PC-3 (cell line): ENCODE results near the gene CSNK1E. TPM values are rescaled to one million over a fixed set of nuclear protein-coding genes. Genes with fewer than 3 reads are reported as not detected.

Experiments
- ATAC-seq: fragments of 200-7000 bp; cut with Tn5 transposase; 2 replicates; pipeline ENCODE4 v1.9.1; 2020; ENCODE audit warnings: mild to moderate bottlenecking, moderate library complexity
- BruUV-seq: library from RNA; stranded (reverse); fragments of 400-500 nt; replicated peaks from 2 replicates; lab custom pipeline; 2021; lab: Mats Ljungman, UMichigan
- CTCF ChIA-PET: fragments of 300-600 bp; sonication (Branson Sonifier 250); formaldehyde crosslinking; loops from one replicate; lab custom pipeline; 2022; ENCODE audit warnings: antibody characterized with exemption; lab: Charles Lee
- POLR2A ChIA-PET: fragments of 300-600 bp; sonication (Branson Sonifier 250); formaldehyde crosslinking; loops from one replicate; lab custom pipeline; 2022; ENCODE audit warnings: antibody characterized with exemption; ENCODE audit not compliant: unreplicated experiment; lab: Charles Lee
- DNase-seq: peaks from one replicate; pipeline ENCODE4 v3.0.0-alpha.2; 2015
- H2AFZ ChIP-seq: fragments of 300-600 bp; sonication (generic); 2 replicates; pipeline ENCODE4 v1.6.0; 2016; ENCODE audit warnings: antibody characterized with exemption, low read length
- H3F3A ChIP-seq: fragments of 300-600 bp; sonication (generic); one replicate; pipeline ENCODE4 v1.6.0; 2017; ENCODE audit warnings: antibody characterized with exemption, low read length, control low read depth, mild to moderate bottlenecking; ENCODE audit not compliant: unreplicated experiment
- H3K27ac ChIP-seq: fragments of 300-600 bp; sonication (generic); 2 replicates; pipeline ENCODE4 v1.5.1; 2016; ENCODE audit warnings: mild to moderate bottlenecking, low read length
- H3K27me3 ChIP-seq: fragments of 300-600 bp; sonication (generic); 2 replicates; pipeline ENCODE4 v1.6.1; 2016; ENCODE audit warnings: low read length, mixed read lengths
- H3K36me3 ChIP-seq: fragments of 300-600 bp; sonication (generic); 2 replicates; pipeline ENCODE4 v1.6.1; 2016; ENCODE audit warnings: low read depth, mixed run types, low read length, mixed read lengths
- H3K4me1 ChIP-seq: fragments of 300-600 bp; sonication (generic); 2 replicates; pipeline ENCODE4 v1.5.1; 2016; ENCODE audit warnings: low read length; ENCODE audit not compliant: insufficient read depth
- H3K4me2 ChIP-seq: fragments of 300-600 bp; sonication (generic); 2 replicates; pipeline ENCODE4 v1.6.0; 2016; ENCODE audit warnings: low read length
- H3K4me3 ChIP-seq: fragments of 300-600 bp; sonication (generic); 2 replicates; pipeline ENCODE4 v1.5.1; 2016; ENCODE audit warnings: mild to moderate bottlenecking, low read length, mixed read lengths
- H3K79me2 ChIP-seq: fragments of 300-600 bp; sonication (generic); 2 replicates; pipeline ENCODE4 v1.6.1; 2017; ENCODE audit warnings: low read length, mixed read lengths
- H3K9ac ChIP-seq: fragments of 300-600 bp; sonication (generic); 2 replicates; pipeline ENCODE4 v1.6.0; 2016; ENCODE audit warnings: mild to moderate bottlenecking, low read length
- H3K9me2 ChIP-seq: fragments of 300-600 bp; sonication (generic); replicated peaks from 2 replicates; pipeline ENCODE4 v1.6.1; 2016; ENCODE audit warnings: mixed run types, low read length, mixed read lengths
- H3K9me3 ChIP-seq: fragments of 300-600 bp; sonication (generic); 2 replicates; pipeline ENCODE4 v1.6.1; 2016; ENCODE audit warnings: low read length, mixed read lengths
- H4K20me1 ChIP-seq: fragments of 300-600 bp; sonication (generic); 2 replicates; pipeline ENCODE4 v1.6.1; 2016; ENCODE audit warnings: low read length, mixed read lengths
- CTCF ChIP-seq: fragments of 300-600 bp; sonication (generic); conservative IDR thresholded peaks from 2 replicates; pipeline ENCODE4 v1.5.1; 2017; ENCODE audit warnings: antibody characterized with exemption, low read depth, mild to moderate bottlenecking, low read length
- EZH2 ChIP-seq: fragments of 300-600 bp; sonication (generic); IDR thresholded peaks from one replicate; pipeline ENCODE4 v1.6.1; 2017; ENCODE audit warnings: antibody characterized with exemption, mild to moderate bottlenecking, low read length; ENCODE audit not compliant: unreplicated experiment
- EZH2phosphoT487 ChIP-seq: fragments of 300-600 bp; sonication (generic); IDR thresholded peaks from 2 replicates; pipeline ENCODE4 v1.6.1; 2018; ENCODE audit warnings: mild to moderate bottlenecking, antibody characterized with exemption, low read length, borderline replicate concordance
- intact Hi-C: fragments of 100-400 bp; cut with micrococcal nuclease; formaldehyde crosslinking; loops from 2 replicates; pipeline ENCODE4 v1.9.0; 2023
- total RNA-seq: library from RNA; depleted of rRNA; stranded (reverse); fragments of >200 nt; gene quantifications from 2 replicates; pipeline ENCODE4 v1.2.3, GENCODE V29; 2014

CSNK1E gene
- total RNA-seq, 1 experiment from 2014 or later, result 147 TPM

GRCh38 chr22:38270091-38270992 lies 46.9 kb downstream of the CSNK1E start:
- CTCF ChIA-PET, result no interaction called here
- H3K9ac ChIP-seq, result no peak overlapping the region
- POLR2A ChIA-PET, result no interaction called here
- H4K20me1 ChIP-seq, result peaks cover 22% of the 10 kb centered on the region; the same call in 1 of the 2 replicates
- H3K4me2 ChIP-seq, result peak overlapping the region; percentile 75
- no peak overlapping the region; the same call in 1 of the 2 replicates for H3K4me3 ChIP-seq
- H3K9me3 ChIP-seq, result no peaks in the 10 kb centered on the region
- no peak for TF ChIP-seq CTCF
- no peak for TF ChIP-seq EZH2phosphoT487
- no peak for TF ChIP-seq EZH2
- no peak overlapping the region for H3K27ac ChIP-seq
- intact Hi-C loops, result no loop called here
- H3K27me3 ChIP-seq, result no peaks in the 10 kb centered on the region
- no peaks in the 10 kb centered on the region for H3K9me2 ChIP-seq
- no peaks in the 10 kb centered on the region for H3F3A ChIP-seq
- no TSS peak for BruUV-seq
- no peak for ATAC-seq
- no peaks in the 10 kb centered on the region for H3K36me3 ChIP-seq
- no peak for DNase-seq
- peaks cover 73% of the 10 kb centered on the region for H3K79me2 ChIP-seq
- no peak overlapping the region for H2AFZ ChIP-seq
- peaks cover 17% of the 10 kb centered on the region for H3K4me1 ChIP-seq

GRCh38 chr22:38269466-38269865 lies 47.8 kb downstream of the CSNK1E start:
- no peak for DNase-seq
- Histone ChIP-seq H3K27ac (no peak overlapping the region), H3K9me3 (no peaks in the 10 kb centered on the region), H3K4me2 (no peak overlapping the region), H3K9me2 (no peaks in the 10 kb centered on the region), H4K20me1 (peaks cover 22% of the 10 kb centered on the region; the same call in 1 of the 2 replicates), H2AFZ (no peak overlapping the region), H3K4me1 (peaks cover 17% of the 10 kb centered on the region), H3K79me2 (peaks cover 82% of the 10 kb centered on the region), H3F3A (no peaks in the 10 kb centered on the region), H3K4me3 (no peak overlapping the region), H3K27me3 (no peaks in the 10 kb centered on the region), H3K36me3 (no peaks in the 10 kb centered on the region), H3K9ac (no peak overlapping the region)
- ATAC-seq, result no peak
- no TSS peak for BruUV-seq
- ChIA-PET POLR2A (no interaction called here), CTCF (no interaction called here)
- TF ChIP-seq EZH2, result no peak
- TF ChIP-seq CTCF, result no peak
- intact Hi-C loops, result no loop called here

GRCh38 chr22:38267086-38267485 lies 50.1 kb downstream of the CSNK1E start:
- H3K27ac ChIP-seq, result no peak overlapping the region
- no peak overlapping the region for H3K4me3 ChIP-seq
- H2AFZ ChIP-seq, result no peak overlapping the region
- no peaks in the 10 kb centered on the region for H3K27me3 ChIP-seq
- no peaks in the 10 kb centered on the region for H3K9me3 ChIP-seq
- intact Hi-C loops, result no loop called here
- no peak overlapping the region for H3K4me2 ChIP-seq
- DNase-seq (no peak), ATAC-seq (no peak)
- no peak overlapping the region for H3K9ac ChIP-seq
- peaks cover 100% of the 10 kb centered on the region for H3K79me2 ChIP-seq
- H4K20me1 ChIP-seq, result peaks cover 22% of the 10 kb centered on the region; the same call in 1 of the 2 replicates
- H3F3A ChIP-seq, result no peaks in the 10 kb centered on the region
- no TSS peak for BruUV-seq
- no peaks in the 10 kb centered on the region for H3K9me2 ChIP-seq
- CTCF ChIA-PET, result no interaction called here
- H3K36me3 ChIP-seq, result peaks cover 2% of the 10 kb centered on the region; the same call in 1 of the 2 replicates
- peaks cover 12% of the 10 kb centered on the region for H3K4me1 ChIP-seq
- POLR2A ChIA-PET, result no interaction called here
- no peak for TF ChIP-seq CTCF
- TF ChIP-seq EZH2phosphoT487, result no peak
- no peak for TF ChIP-seq EZH2
